GM18868 (cell line): ENCODE measurements around the gene DEFB128.

Source experiments
- ATAC-seq: cut with Tn5 transposase; IDR thresholded peaks from one replicate; pipeline ENCODE4 v1.9.1; 2021; ENCODE audit warnings: mild to moderate bottlenecking, moderate library complexity; ENCODE audit not compliant: unreplicated experiment

The DEFB128 gene

DNA sequence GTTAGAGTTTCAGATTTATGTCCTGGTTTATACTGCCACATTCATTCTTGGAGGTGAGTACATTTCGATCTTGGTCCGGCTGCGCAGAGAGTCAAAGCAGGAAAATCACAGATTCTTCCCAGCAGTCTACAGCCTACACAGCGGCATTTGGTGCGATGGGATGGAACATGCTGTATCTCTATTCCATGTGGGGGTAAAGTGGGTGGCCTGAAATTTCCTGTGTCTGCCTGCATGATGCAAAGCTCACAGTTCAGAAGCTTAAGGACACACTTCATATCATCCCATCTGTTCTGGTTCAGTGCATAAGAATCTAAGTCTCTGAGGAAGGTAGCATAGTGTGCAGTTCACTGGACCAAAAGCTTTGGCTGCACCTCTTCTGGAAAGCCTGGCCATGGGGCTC, 32.4 kb downstream of the DEFB128 start, which contains the start of gene DEFB127:
DEFB127 (plus strand) TSS at position 301 of the 400 bp plus-strand sequence; CDS start at position 392, 91 bp downstream.
- ATAC-seq, result no peak

DNA sequence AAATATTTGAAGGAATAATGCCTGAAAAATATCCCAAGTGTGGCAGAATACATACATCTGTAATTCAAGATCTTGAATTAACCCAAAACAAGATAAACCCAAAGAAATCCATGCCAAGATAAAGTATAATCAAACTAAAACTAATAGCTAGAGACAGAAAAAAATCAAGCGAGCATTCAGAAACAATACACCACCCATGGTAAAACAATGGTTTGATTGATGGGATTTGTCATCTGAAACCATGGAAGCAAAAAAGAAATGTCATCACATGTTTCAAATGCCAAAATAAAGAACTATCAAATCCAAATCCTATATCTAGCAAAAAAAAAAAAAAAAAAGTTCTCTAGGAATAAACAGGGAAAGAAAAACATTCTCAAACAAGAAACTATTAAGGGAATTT, 37.4 kb downstream of the DEFB128 start:
- ATAC-seq, result no peak

DNA sequence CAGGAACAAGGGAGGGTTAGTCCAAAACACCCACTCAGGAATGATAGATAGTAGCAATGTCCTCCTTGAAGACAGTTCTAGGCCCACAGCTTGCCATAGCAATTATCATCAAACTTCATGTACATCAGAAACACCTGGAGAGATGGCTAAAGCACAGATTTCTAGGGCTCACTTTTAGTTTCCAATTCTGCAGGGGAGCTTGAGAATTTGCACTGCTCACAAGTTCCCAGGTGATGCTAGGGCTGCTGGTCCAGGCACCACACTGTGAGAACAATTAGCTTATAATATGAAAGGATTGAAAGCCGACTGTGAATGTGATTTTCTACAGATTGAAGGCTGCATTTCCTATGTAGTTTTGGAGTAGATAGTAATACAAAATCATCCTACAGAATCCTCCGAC, 43.6 kb downstream of the DEFB128 start:
- ATAC-seq, result no peak

DNA sequence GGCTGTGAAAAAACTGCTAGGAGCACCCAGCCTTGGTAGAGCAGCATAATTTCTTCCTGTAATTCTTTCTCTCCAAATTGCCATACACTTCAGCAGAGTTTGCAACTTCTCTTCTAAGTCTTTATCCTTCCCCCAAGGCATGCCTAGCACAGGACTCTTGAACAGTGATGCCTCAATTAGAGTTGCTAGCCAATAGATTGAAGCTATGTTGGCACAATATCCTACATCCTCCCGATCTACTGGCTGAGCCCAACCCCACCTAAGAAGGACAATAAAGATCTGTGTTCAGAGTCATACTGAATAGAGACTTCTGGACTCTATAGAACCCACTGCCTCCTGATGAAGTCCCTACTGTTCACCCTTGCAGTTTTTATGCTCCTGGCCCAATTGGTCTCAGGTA, 47.2 kb downstream of the DEFB128 start, which contains the start of gene DEFB126:
DEFB126 (plus strand) TSS at position 301 of the 400 bp plus-strand sequence; CDS start at position 340, 39 bp downstream.
- no peak for ATAC-seq
